Middle frontal gyrus (tissue), 1 donor: ENCODE results near the gene EIF4E.
"Not testable (repeated sequence)": the region's sequence is repeated elsewhere in the genome, so short reads cannot be mapped to it uniquely, and the experiment has no call there.

Experiments
- DNase-seq: peaks from one replicate; pipeline ENCODE4 v3.0.0-alpha.2; 2015; ENCODE audit warnings: low spot score; ENCODE audit errors: extremely low spot score

EIF4E gene

GRCh38 chr4:98880884-98881283 is 48.0 kb downstream of the EIF4E start:
- DNase-seq = not testable (repeated sequence)

GRCh38 chr4:98879515-98879914 is 49.4 kb downstream of the EIF4E start:
- DNase-seq = no peak

- no peak for DNase-seq
These were observed 55.9 kb downstream of the EIF4E start for GRCh38 chr4:98873059-98873458.

- DNase-seq = not testable (repeated sequence)
These were observed 56.6 kb downstream of the EIF4E start for GRCh38 chr4:98872120-98872906.

- no peak for DNase-seq
These were observed 61.3 kb downstream of the EIF4E start for GRCh38 chr4:98867648-98868047.

GRCh38 chr4:98865059-98865458 is 63.9 kb downstream of the EIF4E start:
- DNase-seq = no peak

- no peak for DNase-seq
These were observed 64.4 kb downstream of the EIF4E start for GRCh38 chr4:98864560-98864959.

GRCh38 chr4:98862371-98862770 is 66.6 kb downstream of the EIF4E start:
- no peak for DNase-seq

GRCh38 chr4:98861100-98861884 is 67.6 kb downstream of the EIF4E start:
- DNase-seq = no peak

GRCh38 chr4:98851806-98852205 is 77.1 kb downstream of the EIF4E start:
- no peak for DNase-seq

GRCh38 chr4:98850937-98851336 is 78.0 kb downstream of the EIF4E start:
- no peak for DNase-seq

- no peak for DNase-seq
These were observed 80.5 kb downstream of the EIF4E start for GRCh38 chr4:98848448-98848847.

GRCh38 chr4:98845960-98846359 is 83.0 kb downstream of the EIF4E start:
- DNase-seq = no peak

GRCh38 chr4:98842917-98843316 is 86.0 kb downstream of the EIF4E start:
- DNase-seq = not testable (repeated sequence)

- DNase-seq = no peak
These were observed 89.8 kb downstream of the EIF4E start for GRCh38 chr4:98838977-98839618.

GRCh38 chr4:98838531-98838930 is 90.4 kb downstream of the EIF4E start:
- no peak for DNase-seq

GRCh38 chr4:98833384-98833783 is 95.5 kb downstream of the EIF4E start:
- no peak for DNase-seq

- not testable (repeated sequence) for DNase-seq
These were observed 97.9 kb downstream of the EIF4E start for GRCh38 chr4:98831036-98831435.
